ENCODE data around the gene ENOSF1. TPM values are rescaled to one million over a fixed set of nuclear protein-coding genes. Genes with fewer than 3 reads are reported as not detected.

The ENOSF1 gene
- total and polyA plus RNA-seq, 2 of the 13 experiments (the other 11 are each of a cell fraction or from before 2014, with no cell fraction given): 37.6 to 40.1 TPM

DNA sequence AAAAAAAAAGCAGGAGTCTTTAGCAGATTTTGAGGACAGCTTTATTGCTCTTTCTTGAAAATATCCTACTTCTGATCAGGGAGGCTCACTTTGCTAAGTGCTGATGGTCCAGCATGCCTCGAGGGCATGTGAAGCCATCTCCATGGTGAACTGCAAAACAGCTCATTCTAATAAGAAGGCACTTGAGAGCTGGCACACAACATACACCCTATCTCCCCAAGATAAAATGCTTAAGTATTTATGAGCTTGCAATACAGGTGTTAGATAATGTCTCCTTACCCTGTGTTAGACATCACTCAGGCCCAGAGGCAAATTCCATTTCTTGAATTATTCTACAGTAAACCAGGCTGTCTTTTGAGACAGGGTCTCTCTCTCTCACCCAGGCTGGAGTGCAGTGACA, 2.7 kb downstream of the ENOSF1 start:
- Histone ChIP-seq H3K4me3 (replicated peaks in 1 of 3; ENCODE audit: insufficient read depth in 1 of 3, low read depth in 2 of 3, low read length in 3 of 3) (no peak overlapping the region), H3K79me2 (ENCODE audit: insufficient read depth, low read length) (peaks cover 39% of the 10 kb centered on the region), H3K9ac (ENCODE audit: insufficient read depth, low read depth, low read length) (no peak overlapping the region), H3K4me1 (ENCODE audit: insufficient read depth, low read length) (peaks cover 27% of the 10 kb centered on the region), H3K9me3 (ENCODE audit: low read length) (no peaks in the 10 kb centered on the region), H2AFZ (ENCODE audit: low read length) (no peak overlapping the region), H4K20me1 (ENCODE audit: insufficient read depth, low read length) (no peaks in the 10 kb centered on the region), H3K36me3 (replicated peaks in 1 of 2; ENCODE audit: control insufficient read depth in 1 of 2, insufficient read depth in 2 of 2, low read length in 2 of 2) (peaks cover 0 to 25% of the 10 kb centered on the region in 2 experiments; a peak in 4 of 5 replicates), H3K27ac (ENCODE audit: extremely low read length, insufficient read depth, low read length) (no peak overlapping the region), H3K27me3 (ENCODE audit: control insufficient read depth in 1 of 2, insufficient read depth in 2 of 2, low read length in 2 of 2) (no peaks in the 10 kb centered on the region), H3K4me2 (ENCODE audit: low read depth, low read length) (no peak overlapping the region)
- in situ Hi-C loops (cut with HindIII; ENCODE audit: extremely low pct_ligation_motif_present, low pct_unique_long_range_greater_than_20kb): no loop called here
- ChIA-PET POLR2A (interaction anchor here (1.2 to 1.4 kb wide), 2 partner anchors 7 to 27 kb away, joined by 5 read pairs; no protein-coding TSS in a partner anchor), CTCF (ENCODE audit: low intra/inter-chr PET ratio, low total read pairs) (no interaction called here)
- intact Hi-C loops (cut with micrococcal nuclease; ENCODE audit: unreplicated experiment): loop anchor here (2.0 to 10.0 kb wide), 2 partner anchors 51 to 85 kb away; no protein-coding TSS in a partner anchor
- FAIRE-seq: no peak
- 100% methylated on average over 1 of the region's 1 CpG for WGBS (ENCODE audit: low lambda C conversion rate)
- BruUV-seq (replicated peaks): no TSS peak
- no peak for ATAC-seq
- no peak for DNase-seq (ENCODE audit: low spot score)
- TF ChIP-seq MATR3 (CRISPR knock-in tag; IDR thresholded peaks at IDR 0.05) (no peak), HDAC1 (CRISPR knock-in tag; IDR thresholded peaks at IDR 0.05) (no peak), ZNF207 (IDR thresholded peaks at IDR 0.05; ENCODE audit: borderline replicate concordance) (no peak), ZBTB7B (CRISPR knock-in tag; IDR thresholded peaks at IDR 0.05) (no peak), NKX3-1 (CRISPR knock-in tag; IDR thresholded peaks at IDR 0.05) (no peak), SETDB1 (CRISPR knock-in tag; IDR thresholded peaks at IDR 0.05; ENCODE audit: borderline replicate concordance) (no peak), ZNF564 (CRISPR knock-in tag; IDR thresholded peaks at IDR 0.05) (no peak), NAIF1 (CRISPR knock-in tag; IDR thresholded peaks at IDR 0.05; ENCODE audit: borderline replicate concordance) (no peak), ZNF562 (CRISPR knock-in tag; IDR thresholded peaks at IDR 0.05; ENCODE audit: borderline replicate concordance) (no peak), MAZ (IDR thresholded peaks at IDR 0.05; ENCODE audit: borderline replicate concordance, low read depth, low read length) (no peak), MAZ (CRISPR knock-in tag; IDR thresholded peaks at IDR 0.05; ENCODE audit: low read depth) (no peak)
- TF ChIP-seq, protein P1, sequence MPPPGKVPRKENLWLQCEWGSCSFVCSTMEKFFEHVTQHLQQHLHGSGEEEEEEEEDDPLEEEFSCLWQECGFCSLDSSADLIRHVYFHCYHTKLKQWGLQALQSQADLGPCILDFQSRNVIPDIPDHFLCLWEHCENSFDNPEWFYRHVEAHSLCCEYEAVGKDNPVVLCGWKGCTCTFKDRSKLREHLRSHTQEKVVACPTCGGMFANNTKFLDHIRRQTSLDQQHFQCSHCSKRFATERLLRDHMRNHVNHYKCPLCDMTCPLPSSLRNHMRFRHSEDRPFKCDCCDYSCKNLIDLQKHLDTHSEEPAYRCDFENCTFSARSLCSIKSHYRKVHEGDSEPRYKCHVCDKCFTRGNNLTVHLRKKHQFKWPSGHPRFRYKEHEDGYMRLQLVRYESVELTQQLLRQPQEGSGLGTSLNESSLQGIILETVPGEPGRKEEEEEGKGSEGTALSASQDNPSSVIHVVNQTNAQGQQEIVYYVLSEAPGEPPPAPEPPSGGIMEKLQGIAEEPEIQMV (CRISPR knock-in tag; IDR thresholded peaks at IDR 0.05; ENCODE audit: low read depth): no peak
- TF ChIP-seq, protein P2, sequence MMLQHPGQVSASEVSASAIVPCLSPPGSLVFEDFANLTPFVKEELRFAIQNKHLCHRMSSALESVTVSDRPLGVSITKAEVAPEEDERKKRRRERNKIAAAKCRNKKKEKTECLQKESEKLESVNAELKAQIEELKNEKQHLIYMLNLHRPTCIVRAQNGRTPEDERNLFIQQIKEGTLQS (CRISPR knock-in tag; IDR thresholded peaks at IDR 0.05): no peak
- TF ChIP-seq, protein P3, sequence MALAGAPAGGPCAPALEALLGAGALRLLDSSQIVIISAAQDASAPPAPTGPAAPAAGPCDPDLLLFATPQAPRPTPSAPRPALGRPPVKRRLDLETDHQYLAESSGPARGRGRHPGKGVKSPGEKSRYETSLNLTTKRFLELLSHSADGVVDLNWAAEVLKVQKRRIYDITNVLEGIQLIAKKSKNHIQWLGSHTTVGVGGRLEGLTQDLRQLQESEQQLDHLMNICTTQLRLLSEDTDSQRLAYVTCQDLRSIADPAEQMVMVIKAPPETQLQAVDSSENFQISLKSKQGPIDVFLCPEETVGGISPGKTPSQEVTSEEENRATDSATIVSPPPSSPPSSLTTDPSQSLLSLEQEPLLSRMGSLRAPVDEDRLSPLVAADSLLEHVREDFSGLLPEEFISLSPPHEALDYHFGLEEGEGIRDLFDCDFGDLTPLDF (CRISPR knock-in tag; IDR thresholded peaks at IDR 0.05): no peak
- TF ChIP-seq, protein P4, sequence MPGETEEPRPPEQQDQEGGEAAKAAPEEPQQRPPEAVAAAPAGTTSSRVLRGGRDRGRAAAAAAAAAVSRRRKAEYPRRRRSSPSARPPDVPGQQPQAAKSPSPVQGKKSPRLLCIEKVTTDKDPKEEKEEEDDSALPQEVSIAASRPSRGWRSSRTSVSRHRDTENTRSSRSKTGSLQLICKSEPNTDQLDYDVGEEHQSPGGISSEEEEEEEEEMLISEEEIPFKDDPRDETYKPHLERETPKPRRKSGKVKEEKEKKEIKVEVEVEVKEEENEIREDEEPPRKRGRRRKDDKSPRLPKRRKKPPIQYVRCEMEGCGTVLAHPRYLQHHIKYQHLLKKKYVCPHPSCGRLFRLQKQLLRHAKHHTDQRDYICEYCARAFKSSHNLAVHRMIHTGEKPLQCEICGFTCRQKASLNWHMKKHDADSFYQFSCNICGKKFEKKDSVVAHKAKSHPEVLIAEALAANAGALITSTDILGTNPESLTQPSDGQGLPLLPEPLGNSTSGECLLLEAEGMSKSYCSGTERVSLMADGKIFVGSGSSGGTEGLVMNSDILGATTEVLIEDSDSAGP (CRISPR knock-in tag; IDR thresholded peaks at IDR 0.05; ENCODE audit: borderline replicate concordance): no peak
- TF ChIP-seq, protein P5, sequence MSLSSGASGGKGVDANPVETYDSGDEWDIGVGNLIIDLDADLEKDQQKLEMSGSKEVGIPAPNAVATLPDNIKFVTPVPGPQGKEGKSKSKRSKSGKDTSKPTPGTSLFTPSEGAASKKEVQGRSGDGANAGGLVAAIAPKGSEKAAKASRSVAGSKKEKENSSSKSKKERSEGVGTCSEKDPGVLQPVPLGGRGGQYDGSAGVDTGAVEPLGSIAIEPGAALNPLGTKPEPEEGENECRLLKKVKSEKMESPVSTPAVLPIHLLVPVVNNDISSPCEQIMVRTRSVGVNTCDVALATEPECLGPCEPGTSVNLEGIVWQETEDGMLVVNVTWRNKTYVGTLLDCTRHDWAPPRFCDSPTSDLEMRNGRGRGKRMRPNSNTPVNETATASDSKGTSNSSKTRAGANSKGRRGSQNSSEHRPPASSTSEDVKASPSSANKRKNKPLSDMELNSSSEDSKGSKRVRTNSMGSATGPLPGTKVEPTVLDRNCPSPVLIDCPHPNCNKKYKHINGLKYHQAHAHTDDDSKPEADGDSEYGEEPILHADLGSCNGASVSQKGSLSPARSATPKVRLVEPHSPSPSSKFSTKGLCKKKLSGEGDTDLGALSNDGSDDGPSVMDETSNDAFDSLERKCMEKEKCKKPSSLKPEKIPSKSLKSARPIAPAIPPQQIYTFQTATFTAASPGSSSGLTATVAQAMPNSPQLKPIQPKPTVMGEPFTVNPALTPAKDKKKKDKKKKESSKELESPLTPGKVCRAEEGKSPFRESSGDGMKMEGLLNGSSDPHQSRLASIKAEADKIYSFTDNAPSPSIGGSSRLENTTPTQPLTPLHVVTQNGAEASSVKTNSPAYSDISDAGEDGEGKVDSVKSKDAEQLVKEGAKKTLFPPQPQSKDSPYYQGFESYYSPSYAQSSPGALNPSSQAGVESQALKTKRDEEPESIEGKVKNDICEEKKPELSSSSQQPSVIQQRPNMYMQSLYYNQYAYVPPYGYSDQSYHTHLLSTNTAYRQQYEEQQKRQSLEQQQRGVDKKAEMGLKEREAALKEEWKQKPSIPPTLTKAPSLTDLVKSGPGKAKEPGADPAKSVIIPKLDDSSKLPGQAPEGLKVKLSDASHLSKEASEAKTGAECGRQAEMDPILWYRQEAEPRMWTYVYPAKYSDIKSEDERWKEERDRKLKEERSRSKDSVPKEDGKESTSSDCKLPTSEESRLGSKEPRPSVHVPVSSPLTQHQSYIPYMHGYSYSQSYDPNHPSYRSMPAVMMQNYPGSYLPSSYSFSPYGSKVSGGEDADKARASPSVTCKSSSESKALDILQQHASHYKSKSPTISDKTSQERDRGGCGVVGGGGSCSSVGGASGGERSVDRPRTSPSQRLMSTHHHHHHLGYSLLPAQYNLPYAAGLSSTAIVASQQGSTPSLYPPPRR (CRISPR knock-in tag; IDR thresholded peaks at IDR 0.05; ENCODE audit: borderline replicate concordance): no peak

Measured in HepG2 (cell line).